AG04450 (cell line): ENCODE measurements around the gene DIP2C. TPM values are rescaled to one million over a fixed set of nuclear protein-coding genes. Genes with fewer than 3 reads are reported as not detected.
"Not testable (repeated sequence)": the region's sequence is repeated elsewhere in the genome, so short reads cannot be mapped to it uniquely, and the experiment has no call there.

Source experiments
- CTCF ChIA-PET: fragments of 300-600, 350-600 bp; formaldehyde crosslinking; extraction: SDS; loops from one replicate; lab custom pipeline; 2022; ENCODE audit warnings: antibody characterized with exemption, inconsistent platforms; lab: Charles Lee
- POLR2A ChIA-PET: fragments of 350-600 bp; formaldehyde crosslinking; extraction: SDS; loops from one replicate; lab custom pipeline; 2021; ENCODE audit warnings: antibody characterized with exemption, inconsistent platforms; lab: Yijun Ruan, JAX
- DNase-seq: peaks from one replicate; pipeline ENCODE4 v3.0.0-alpha.2; 2011; ENCODE audit warnings: low read depth, low spot score
- H3K27ac ChIP-seq: one replicate; pipeline ENCODE4 v1.5.1; 2012; ENCODE audit warnings: low read depth, low read length, control low read depth
- H3K27me3 ChIP-seq: one replicate; pipeline ENCODE4 v1.6.0; 2012; ENCODE audit warnings: low read length; ENCODE audit not compliant: control insufficient read depth, insufficient read depth
- H3K4me3 ChIP-seq: 2 replicates; pipeline ENCODE4 v1.5.1; 2011; ENCODE audit warnings: mild to moderate bottlenecking, low read depth, low read length, control low read depth
- H3K9me3 ChIP-seq: 2 replicates; pipeline ENCODE4 v1.5.1; 2012; ENCODE audit warnings: low read length; ENCODE audit not compliant: control insufficient read depth, insufficient read depth
- polyA plus RNA-seq: library from polyadenylated mRNA; depleted of rRNA; stranded (reverse); fragments of >200 nt; gene quantifications from 2 replicates; pipeline ENCODE4 v1.2.3, GENCODE V29; 2011
- TF ChIP-seq, protein P1 (sequence below): IDR thresholded peaks from 2 replicates; pipeline ENCODE4 v1.5.1; 2011; ENCODE audit warnings: low read depth, low read length, control low read depth, inconsistent platforms

The DIP2C gene
- polyA plus RNA-seq, 1 experiment, result 9.6 TPM

DNA sequence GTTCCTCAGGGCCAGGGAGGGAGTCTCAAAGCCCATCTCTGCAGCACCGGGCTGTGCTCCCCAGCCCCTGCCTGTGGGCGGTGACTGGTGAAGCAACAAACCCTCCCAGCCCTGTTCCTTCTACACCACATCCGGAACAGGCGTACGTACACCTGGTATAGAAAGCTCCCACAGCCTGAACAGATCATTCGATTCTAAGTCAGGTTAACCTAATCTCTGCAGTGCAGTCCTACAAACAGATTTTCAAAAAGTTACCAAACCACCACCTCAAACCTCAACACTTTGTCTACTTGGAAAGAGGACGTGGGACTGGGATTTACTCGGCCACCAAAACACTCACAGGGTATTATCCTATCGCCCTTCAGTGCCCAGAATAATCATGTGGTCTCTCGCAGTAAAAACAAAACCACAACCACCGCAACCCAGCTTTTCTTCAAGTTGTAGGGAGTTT, 238.4 kb downstream of the DIP2C start:
- H3K9me3 ChIP-seq, result peaks cover 6% of the 10 kb centered on the region; the same call in 1 of the 2 replicates
- TF ChIP-seq, protein P1, sequence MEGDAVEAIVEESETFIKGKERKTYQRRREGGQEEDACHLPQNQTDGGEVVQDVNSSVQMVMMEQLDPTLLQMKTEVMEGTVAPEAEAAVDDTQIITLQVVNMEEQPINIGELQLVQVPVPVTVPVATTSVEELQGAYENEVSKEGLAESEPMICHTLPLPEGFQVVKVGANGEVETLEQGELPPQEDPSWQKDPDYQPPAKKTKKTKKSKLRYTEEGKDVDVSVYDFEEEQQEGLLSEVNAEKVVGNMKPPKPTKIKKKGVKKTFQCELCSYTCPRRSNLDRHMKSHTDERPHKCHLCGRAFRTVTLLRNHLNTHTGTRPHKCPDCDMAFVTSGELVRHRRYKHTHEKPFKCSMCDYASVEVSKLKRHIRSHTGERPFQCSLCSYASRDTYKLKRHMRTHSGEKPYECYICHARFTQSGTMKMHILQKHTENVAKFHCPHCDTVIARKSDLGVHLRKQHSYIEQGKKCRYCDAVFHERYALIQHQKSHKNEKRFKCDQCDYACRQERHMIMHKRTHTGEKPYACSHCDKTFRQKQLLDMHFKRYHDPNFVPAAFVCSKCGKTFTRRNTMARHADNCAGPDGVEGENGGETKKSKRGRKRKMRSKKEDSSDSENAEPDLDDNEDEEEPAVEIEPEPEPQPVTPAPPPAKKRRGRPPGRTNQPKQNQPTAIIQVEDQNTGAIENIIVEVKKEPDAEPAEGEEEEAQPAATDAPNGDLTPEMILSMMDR, result no peak
- H3K27me3 ChIP-seq, result no peaks in the 10 kb centered on the region
- no peak for DNase-seq
- CTCF ChIA-PET, result no interaction called here
- POLR2A ChIA-PET, result no interaction called here
- H3K4me3 ChIP-seq, result no peak overlapping the region
- H3K27ac ChIP-seq, result no peak overlapping the region

DNA sequence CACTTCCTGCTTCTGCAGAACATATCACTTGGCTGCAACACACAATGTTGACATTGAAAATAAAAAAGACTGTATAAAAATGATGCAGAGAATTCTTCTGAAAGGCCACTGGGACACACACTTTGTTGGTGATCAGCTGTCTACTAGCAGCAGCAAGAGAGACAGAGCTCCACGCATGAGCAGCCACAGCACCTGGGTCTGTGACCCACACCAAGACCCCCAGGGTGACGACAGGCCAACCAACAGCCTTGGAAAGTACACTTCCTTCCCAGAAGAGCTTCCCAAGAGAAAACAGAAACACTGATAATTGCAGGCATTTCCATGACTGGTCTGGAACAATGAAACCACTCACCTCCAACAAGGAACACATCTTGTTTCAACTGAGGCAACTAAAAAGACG, 239.0 kb downstream of the DIP2C start:
- H3K4me3 ChIP-seq, result no peak overlapping the region
- H3K27ac ChIP-seq, result no peak overlapping the region
- CTCF ChIA-PET, result no interaction called here
- no peak for DNase-seq
- H3K27me3 ChIP-seq, result no peaks in the 10 kb centered on the region
- POLR2A ChIA-PET, result no interaction called here
- peaks cover 6% of the 10 kb centered on the region; the same call in 1 of the 2 replicates for H3K9me3 ChIP-seq
- TF ChIP-seq, protein P1, result no peak

DNA sequence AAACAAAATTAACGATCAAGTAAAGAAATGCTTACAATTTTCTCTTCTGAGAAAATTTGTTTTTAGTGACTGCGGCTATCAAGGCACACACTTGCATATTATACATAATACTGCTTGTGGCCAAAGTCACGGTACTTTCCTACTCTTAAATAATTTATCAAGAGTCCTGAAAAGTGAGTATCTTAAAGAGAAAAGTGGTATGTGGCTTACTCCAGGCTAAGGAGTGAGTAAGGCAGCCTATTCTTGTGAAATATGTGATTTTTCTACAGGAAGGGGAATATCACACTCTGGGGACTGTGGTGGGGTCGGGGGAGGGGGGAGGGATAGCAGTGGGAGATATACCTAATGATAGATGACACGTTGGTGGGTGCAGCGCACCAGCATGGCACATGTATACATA, 240.1 kb downstream of the DIP2C start:
- H3K9me3 ChIP-seq, DNase-seq, H3K4me3 ChIP-seq, H3K27me3 ChIP-seq, CTCF ChIA-PET, POLR2A ChIA-PET, H3K27ac ChIP-seq: not testable (repeated sequence)

DNA sequence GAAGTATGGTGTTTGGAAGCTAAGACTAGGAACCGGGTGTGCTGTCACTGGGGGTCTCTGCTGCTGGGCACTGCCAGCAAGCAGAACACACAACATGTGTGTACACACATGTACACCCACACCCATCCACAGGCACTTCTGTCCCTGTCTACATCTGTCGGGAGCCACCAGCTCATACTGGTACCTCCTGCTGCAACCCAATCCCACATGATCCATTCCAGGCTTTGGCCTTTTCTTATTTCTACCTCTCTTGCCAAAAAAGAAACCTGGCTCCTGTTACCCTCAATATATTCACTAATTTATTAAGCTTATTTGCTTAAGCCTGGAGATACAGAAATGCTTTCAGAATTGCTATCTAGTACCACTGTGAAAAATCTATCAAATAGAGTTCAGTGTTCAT, 246.0 kb downstream of the DIP2C start:
- TF ChIP-seq, protein P1, result no peak
- ChIA-PET CTCF (no interaction called here), POLR2A (no interaction called here)
- DNase-seq, result no peak
- no peak overlapping the region for H3K27ac ChIP-seq
- H3K9me3 ChIP-seq, result no peaks in the 10 kb centered on the region
- no peaks in the 10 kb centered on the region for H3K27me3 ChIP-seq
- H3K4me3 ChIP-seq, result no peak overlapping the region

DNA sequence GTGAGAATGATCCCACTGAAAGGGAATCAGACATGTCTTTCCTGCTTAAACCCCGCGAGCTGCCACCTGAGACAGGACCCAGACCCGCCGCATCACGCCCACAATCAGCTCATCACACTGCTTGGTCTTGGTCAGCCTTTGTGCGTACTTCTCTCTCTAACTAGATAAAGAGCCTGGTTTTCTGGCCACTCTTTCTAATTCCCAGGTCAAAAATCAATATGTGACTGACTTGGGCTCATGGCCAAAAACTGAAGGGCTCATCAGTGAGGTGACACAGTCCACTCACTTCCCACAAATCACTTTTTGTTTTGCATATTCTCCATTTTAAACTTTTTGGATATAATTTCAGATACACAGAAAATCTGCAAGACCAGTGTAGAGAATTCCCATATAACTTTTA, 247.3 kb downstream of the DIP2C start:
- H3K27ac ChIP-seq, result no peak overlapping the region
- H3K4me3 ChIP-seq, result no peak overlapping the region
- H3K27me3 ChIP-seq, result no peaks in the 10 kb centered on the region
- TF ChIP-seq, protein P1, result no peak
- POLR2A ChIA-PET, result no interaction called here
- DNase-seq, result no peak
- CTCF ChIA-PET, result no interaction called here
- H3K9me3 ChIP-seq, result no peaks in the 10 kb centered on the region

DNA sequence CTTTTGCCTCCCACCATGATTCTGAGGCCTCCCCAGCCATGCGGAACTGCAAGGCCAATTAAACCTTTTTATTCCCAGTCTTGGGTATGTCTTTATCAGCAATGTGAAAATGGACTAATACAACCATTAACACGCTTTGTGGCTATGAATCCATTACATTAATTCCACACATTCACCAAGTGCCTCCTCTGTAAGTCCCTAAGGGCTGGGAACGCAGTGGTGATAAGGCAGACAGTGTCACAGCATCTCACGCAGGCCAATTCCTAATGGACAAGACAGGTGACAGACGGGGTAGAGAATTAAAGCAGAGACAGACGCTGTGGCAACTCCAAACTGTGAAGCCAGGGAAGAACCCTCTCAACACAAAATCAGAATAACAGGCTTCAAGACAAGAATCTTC, 247.8 kb downstream of the DIP2C start:
- POLR2A ChIA-PET, result no interaction called here

More for the DNA sequence above, 247.8 kb downstream of the DIP2C start:
- no peak for DNase-seq
- CTCF ChIA-PET, result no interaction called here
- Histone ChIP-seq H3K27ac (no peak overlapping the region), H3K9me3 (no peaks in the 10 kb centered on the region), H3K4me3 (no peak overlapping the region), H3K27me3 (no peaks in the 10 kb centered on the region)
- TF ChIP-seq, protein P1, result no peak
